Measurements from ENCODE around the gene NAPA.

NAPA gene

DNA sequence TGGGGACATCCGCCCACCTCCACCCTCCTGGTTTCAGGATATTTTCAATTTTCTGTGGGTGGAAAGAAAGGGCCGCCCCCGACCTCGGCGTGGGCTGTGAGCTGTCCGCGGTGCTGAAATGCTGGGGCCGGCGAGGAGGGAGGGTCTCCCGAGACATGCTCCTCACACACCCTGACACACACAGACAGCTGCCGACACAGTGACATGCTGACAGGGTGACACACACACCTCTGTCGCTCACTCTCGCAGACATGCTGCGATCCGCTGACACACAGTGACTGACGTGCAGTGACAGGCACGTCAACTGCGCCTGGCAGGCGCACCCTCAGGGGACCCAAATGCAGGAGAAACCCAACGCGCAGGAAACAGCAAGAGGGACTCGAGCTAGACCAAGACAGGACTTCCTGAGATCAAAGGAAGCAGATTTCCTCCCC is 70.5 kb downstream of the NAPA start:
- H3K27ac ChIP-seq (ENCODE audit: poor library complexity, severe bottlenecking), result no peak overlapping the region
- H3K9me3 ChIP-seq (ENCODE audit: severe bottlenecking), result no peaks in the 10 kb centered on the region
- peaks cover 23% of the 10 kb centered on the region for H3K27me3 ChIP-seq (ENCODE audit: insufficient read depth, poor library complexity, severe bottlenecking)
- DNase-seq (ENCODE audit: low spot score), result no peak
- TF ChIP-seq, protein P1, sequence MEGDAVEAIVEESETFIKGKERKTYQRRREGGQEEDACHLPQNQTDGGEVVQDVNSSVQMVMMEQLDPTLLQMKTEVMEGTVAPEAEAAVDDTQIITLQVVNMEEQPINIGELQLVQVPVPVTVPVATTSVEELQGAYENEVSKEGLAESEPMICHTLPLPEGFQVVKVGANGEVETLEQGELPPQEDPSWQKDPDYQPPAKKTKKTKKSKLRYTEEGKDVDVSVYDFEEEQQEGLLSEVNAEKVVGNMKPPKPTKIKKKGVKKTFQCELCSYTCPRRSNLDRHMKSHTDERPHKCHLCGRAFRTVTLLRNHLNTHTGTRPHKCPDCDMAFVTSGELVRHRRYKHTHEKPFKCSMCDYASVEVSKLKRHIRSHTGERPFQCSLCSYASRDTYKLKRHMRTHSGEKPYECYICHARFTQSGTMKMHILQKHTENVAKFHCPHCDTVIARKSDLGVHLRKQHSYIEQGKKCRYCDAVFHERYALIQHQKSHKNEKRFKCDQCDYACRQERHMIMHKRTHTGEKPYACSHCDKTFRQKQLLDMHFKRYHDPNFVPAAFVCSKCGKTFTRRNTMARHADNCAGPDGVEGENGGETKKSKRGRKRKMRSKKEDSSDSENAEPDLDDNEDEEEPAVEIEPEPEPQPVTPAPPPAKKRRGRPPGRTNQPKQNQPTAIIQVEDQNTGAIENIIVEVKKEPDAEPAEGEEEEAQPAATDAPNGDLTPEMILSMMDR (IDR thresholded peaks at IDR 0.05; ENCODE audit: poor library complexity, severe bottlenecking), result no peak
- H3K4me1 ChIP-seq (ENCODE audit: insufficient read depth, poor library complexity, severe bottlenecking), result peaks cover 3% of the 10 kb centered on the region
- no peaks in the 10 kb centered on the region for H3K36me3 ChIP-seq (ENCODE audit: low read depth)
- no peak for ATAC-seq (ENCODE audit: low read depth)
- H3K4me3 ChIP-seq (ENCODE audit: severe bottlenecking), result no peak overlapping the region

DNA sequence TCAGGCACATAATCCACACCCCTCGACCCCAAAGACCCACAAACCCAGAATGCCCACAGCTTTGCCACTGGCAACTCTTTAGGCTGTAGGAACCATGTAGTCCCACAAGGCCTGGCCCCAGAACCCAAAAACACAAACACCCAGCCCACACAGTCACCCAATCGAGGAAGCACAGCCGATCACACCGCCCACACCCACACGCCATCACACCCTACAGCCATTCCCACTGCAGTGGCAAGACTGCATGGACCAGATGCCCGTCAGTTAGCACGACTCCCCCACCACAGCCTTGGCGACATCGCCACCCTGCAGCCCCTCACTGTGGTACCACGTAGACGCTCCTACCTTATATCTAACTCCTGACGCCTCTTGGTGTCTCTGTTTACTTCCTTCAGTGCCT is 71.5 kb downstream of the NAPA start:
- peaks cover 3% of the 10 kb centered on the region for H3K4me1 ChIP-seq (ENCODE audit: insufficient read depth, poor library complexity, severe bottlenecking)

DNA sequence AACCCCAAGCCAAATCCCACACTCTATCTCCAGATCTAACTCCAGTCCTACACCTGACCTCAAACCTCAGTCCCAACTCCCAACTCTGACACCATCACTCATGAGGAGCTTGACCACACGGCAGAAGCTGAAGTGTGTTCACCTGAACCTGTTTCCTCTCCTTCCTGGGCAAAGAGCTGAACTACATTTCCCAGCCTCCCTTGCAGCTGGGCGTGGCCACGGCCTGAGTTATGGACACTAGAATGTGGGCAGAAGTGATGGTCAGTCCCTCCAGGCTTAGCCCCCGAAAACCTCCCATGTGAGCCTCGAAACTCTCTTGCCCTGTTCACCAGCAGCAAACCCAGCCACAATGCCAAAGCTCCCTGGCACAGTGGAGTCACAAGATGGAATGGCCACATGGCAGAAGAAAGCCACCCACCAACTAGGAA is 76.1 kb downstream of the NAPA start:
- Histone ChIP-seq H3K4me1 (ENCODE audit: insufficient read depth, poor library complexity, severe bottlenecking) (no peaks in the 10 kb centered on the region), H3K27ac (ENCODE audit: poor library complexity, severe bottlenecking) (no peak overlapping the region), H3K36me3 (ENCODE audit: low read depth) (no peaks in the 10 kb centered on the region), H3K27me3 (ENCODE audit: insufficient read depth, poor library complexity, severe bottlenecking) (no peaks in the 10 kb centered on the region), H3K4me3 (ENCODE audit: severe bottlenecking) (no peak overlapping the region), H3K9me3 (ENCODE audit: severe bottlenecking) (no peaks in the 10 kb centered on the region)
- no peak for DNase-seq (ENCODE audit: low spot score)
- TF ChIP-seq, protein P1 (IDR thresholded peaks at IDR 0.05; ENCODE audit: poor library complexity, severe bottlenecking), result no peak
- ATAC-seq (ENCODE audit: low read depth), result peak; percentile 46; the same call in 1 of the 3 replicates

More for the DNA sequence above, 71.5 kb downstream of the NAPA start:
- no peak for ATAC-seq (ENCODE audit: low read depth)
- H3K36me3 ChIP-seq (ENCODE audit: low read depth), result no peaks in the 10 kb centered on the region
- no peak overlapping the region for H3K4me3 ChIP-seq (ENCODE audit: severe bottlenecking)
- peaks cover 15% of the 10 kb centered on the region for H3K27me3 ChIP-seq (ENCODE audit: insufficient read depth, poor library complexity, severe bottlenecking)
- no peaks in the 10 kb centered on the region for H3K9me3 ChIP-seq (ENCODE audit: severe bottlenecking)
- no peak for DNase-seq (ENCODE audit: low spot score)
- TF ChIP-seq, protein P1 (IDR thresholded peaks at IDR 0.05; ENCODE audit: poor library complexity, severe bottlenecking), result no peak
- H3K27ac ChIP-seq (ENCODE audit: poor library complexity, severe bottlenecking), result no peak overlapping the region
